Omental fat pad (tissue), 4 donors: ENCODE measurements around the gene CYSTM1. TPM values are rescaled to one million over a fixed set of nuclear protein-coding genes. Genes with fewer than 3 reads are reported as not detected.
A peak's percentile ranks its signal among the peaks of the same experiment; 100 is the strongest.

Source experiments
- ATAC-seq: fragments of 150-250 bp; one replicate; pipeline ENCODE4 v1.9.1; 2016; ENCODE audit warnings: mild to moderate bottlenecking, moderate library complexity; ENCODE audit not compliant: low FRiP score
- DNase-seq: peaks from one replicate; pipeline ENCODE4 v3.0.0-alpha.2; 2019; ENCODE audit warnings: low spot score
- total RNA-seq, 4 donors: library from RNA; depleted of rRNA; stranded (reverse); fragments of >200 nt; gene quantifications; one replicate each; pipeline ENCODE4 v1.1.0, GENCODE V29; 2016
- TF ChIP-seq, protein P1 (sequence below), 3 donors: fragments of 450-650 bp; IDR thresholded peaks; one replicate each; pipeline ENCODE4 v1.5.1; 2016 to 2017; ENCODE audit warnings: antibody characterized with exemption in 3 of 3, mild to moderate bottlenecking in 3 of 3, moderate library complexity in 2 of 3

The CYSTM1 gene
- total RNA-seq, 4 donors from 2014 or later, result 105 to 164 (median 140) TPM

DNA sequence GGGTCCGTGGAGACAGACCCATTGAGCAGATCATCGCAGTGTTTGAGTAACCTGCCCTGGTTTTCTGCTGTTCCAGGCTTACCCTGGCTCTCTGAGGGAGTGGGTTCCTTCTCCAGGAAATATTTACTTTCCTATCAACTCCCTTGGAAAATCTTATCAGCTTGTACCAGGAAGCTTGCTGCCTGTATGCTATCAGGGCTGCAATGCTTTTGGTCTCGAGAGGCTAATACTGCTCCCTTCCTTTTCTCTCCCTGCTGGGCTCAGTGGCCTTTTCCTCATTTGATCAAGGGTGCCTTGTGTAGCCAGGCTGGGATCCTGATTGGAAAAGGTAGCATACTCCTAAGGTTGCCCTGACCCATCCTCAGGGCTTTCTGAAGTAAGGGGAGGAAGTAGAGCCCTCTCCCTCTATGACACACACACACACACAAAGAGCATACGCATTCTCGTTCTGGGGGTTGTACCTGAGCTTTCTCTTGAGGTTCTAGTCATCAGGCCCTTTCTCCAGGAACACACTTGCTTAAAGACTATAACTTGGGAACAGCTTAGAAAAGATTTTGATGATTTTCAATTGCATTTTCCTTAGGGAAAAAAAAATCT, 41.6 kb downstream of the CYSTM1 start:
- ATAC-seq (no peak), DNase-seq (no peak)

DNA sequence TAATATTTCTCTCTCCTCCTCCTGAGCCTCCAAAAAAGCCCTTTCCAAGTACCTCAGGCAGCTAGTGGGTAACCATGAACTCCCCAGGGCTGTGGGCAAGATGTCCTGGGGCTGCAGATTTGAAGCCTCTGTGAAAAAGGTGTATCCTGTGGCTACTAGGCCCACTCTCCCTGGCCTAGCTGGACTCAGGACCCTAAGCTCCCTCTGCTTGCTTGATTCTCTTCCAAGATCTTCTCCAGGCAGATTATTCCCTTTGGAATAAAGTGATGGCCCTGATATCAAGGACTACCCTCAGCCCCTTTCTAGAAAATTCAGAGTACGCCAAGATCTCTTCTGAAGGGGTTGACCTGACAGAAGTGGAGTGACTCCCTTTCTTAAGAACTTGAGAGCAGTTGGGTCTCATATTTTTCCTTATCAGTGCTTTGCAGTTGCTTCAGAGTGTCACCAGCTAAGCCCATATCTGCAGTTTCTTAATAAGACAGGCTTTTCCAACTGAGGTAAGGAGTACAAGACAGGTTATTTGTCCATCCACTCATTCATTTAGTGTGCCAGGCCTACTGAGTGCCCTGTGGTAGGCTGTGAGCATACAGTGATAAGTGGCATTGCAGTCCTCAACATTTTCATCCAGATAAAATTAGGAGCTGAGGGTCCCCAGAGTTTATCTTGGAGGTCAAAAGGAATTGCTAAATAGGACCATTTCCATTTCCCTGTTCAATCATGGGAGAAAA, 42.5 kb downstream of the CYSTM1 start:
- no peak for ATAC-seq
- no peak for DNase-seq
- TF ChIP-seq, protein P1, sequence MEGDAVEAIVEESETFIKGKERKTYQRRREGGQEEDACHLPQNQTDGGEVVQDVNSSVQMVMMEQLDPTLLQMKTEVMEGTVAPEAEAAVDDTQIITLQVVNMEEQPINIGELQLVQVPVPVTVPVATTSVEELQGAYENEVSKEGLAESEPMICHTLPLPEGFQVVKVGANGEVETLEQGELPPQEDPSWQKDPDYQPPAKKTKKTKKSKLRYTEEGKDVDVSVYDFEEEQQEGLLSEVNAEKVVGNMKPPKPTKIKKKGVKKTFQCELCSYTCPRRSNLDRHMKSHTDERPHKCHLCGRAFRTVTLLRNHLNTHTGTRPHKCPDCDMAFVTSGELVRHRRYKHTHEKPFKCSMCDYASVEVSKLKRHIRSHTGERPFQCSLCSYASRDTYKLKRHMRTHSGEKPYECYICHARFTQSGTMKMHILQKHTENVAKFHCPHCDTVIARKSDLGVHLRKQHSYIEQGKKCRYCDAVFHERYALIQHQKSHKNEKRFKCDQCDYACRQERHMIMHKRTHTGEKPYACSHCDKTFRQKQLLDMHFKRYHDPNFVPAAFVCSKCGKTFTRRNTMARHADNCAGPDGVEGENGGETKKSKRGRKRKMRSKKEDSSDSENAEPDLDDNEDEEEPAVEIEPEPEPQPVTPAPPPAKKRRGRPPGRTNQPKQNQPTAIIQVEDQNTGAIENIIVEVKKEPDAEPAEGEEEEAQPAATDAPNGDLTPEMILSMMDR (IDR thresholded peaks at IDR 0.05), result no peak

More for the DNA sequence above, 41.6 kb downstream of the CYSTM1 start:
- TF ChIP-seq, protein P1 (IDR thresholded peaks at IDR 0.05), result no peak

DNA sequence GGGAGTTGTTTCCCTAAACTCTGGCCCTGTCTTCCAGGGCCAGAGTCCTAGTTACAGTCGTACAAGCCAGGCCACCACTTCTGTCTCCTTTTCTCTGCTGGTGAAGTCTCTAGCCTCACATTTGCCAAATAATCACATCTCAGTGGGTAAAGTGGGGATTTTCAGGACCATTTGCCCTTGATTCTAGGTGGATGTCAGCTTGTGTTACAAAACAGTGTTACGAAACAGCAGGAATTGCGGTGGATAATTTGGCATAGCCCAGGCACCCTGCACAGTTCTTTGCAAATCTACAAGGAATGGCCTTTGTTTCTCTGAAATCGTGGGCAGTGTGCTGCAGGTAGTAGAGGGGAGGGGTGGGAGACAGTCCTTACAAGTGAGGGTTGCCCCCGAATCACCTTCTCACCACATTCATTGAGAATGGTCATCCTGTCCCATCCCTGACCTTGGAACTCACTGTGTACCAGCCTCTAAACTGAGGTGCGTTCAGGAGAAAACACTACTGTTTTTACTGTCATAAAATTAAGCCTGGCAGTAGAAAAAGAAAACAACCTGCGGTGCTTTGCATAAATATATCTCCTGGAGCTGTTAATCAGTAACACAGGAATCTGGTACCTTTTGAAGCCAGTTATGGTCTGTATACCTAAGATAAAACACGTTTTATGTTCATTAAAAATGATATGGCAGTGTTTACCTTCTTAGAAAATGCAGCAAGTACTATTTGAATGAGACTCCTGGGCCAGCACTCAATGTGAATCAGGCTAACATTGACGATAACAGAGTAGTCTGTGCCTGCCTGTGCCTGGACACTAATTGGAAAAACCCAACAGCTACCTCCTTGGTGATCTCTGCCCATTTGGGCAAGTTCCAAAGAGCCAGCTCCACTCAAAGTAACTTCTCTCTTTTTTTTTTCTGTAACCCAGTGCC, 44.3 kb downstream of the CYSTM1 start:
- TF ChIP-seq, protein P1 (IDR thresholded peaks at IDR 0.05), result no peak
- DNase-seq (no peak), ATAC-seq (peak; percentile 50)

DNA sequence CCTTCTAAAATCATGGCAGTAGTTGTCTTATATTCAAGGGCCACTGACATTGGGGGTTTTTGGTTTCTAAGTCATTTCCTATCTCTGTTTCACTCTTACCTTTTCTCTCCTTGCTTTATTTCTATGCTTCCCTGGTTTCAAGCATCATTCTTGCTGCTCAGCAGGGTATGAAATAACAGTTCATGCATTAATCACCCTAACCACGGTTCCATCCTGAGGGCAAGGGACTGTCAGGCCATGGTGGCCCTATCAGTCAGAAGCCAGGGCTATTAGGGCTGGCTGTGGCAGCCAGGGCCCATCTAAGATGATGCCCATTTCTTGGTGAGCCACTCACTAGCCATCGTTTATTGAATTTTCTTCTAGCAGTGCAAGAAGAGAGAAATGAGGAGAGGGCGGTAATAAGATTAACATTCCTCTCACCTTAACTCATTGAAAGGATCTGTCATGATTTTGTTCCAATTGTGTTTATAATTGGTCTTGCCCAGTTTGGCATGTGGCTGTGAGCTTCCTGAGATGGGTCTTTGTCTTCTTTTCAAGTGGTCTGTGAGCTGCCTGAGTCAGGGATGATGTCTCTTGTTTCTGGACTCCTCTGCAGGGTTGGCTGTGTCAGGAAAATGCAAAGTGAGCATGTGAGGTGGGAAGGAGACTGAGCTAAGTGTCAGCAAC, 45.2 kb downstream of the CYSTM1 start:
- TF ChIP-seq, protein P1 (IDR thresholded peaks at IDR 0.05), result no peak
- DNase-seq (no peak), ATAC-seq (no peak)

DNA sequence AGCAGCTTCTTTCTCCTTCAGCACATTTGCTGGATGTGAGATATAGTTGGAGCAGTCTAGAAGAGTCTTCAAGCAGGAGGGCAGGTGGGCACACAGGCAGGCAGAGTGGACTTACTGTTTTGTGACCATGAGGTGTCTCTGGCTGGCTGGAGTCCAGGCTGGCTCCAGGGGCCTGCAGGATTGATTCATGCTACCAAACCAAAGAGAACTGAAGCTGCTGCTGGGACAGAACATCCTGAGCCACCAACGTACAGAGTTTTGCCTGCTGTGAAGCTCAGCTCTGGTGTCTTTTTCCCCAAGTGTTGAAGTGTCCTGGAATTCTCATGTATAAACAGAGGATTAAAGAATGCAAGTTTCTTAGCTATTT, 45.7 kb downstream of the CYSTM1 start:
- ATAC-seq (no peak), DNase-seq (no peak)
- TF ChIP-seq, protein P1 (IDR thresholded peaks at IDR 0.05), result no peak

DNA sequence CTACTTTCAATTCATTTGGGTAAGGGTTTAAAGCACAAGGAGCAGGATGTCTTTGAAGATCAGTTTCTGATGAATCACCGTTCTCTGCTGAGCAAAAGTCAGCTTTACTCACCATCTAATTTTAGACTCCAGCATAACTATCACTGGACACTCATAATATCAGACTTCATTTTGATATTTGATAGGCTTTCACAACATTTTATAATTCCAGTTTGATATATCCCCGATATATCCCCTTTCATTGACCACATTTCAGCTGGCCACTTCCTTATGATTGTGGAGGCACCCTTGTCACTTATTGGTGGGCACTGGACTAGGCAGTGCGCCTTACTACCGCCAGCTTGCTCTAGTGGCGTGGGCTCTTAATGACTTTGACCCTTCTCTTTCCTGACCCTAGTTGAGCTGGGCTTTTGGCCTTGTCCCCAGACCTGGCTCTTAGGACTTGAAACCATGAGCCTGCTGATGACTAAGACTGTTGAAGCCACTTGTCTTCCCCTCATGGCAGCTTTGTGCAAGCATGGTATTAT, 46.8 kb downstream of the CYSTM1 start:
- TF ChIP-seq, protein P1 (IDR thresholded peaks at IDR 0.05), result no peak
- DNase-seq (no peak), ATAC-seq (peak; percentile 48)
